HuH-7 (cell line): Measurements from ENCODE around the gene GRB10.
"Not testable (repeated sequence)": the region's sequence is repeated elsewhere in the genome, so short reads cannot be mapped to it uniquely, and the experiment has no call there.

Experiments
- DNase-seq: peaks from one replicate; pipeline ENCODE4 v3.0.0; 2011; ENCODE audit warnings: low spot score

Gene GRB10

GRCh38 chr7:50743016-50743415 is 39.7 kb downstream of the GRB10 start:
- no peak for DNase-seq

GRCh38 chr7:50742401-50742800 is 40.3 kb downstream of the GRB10 start:
- no peak for DNase-seq

GRCh38 chr7:50739744-50740435 is 42.8 kb downstream of the GRB10 start:
- DNase-seq: no peak

- no peak for DNase-seq
These were observed 43.8 kb downstream of the GRB10 start for GRCh38 chr7:50738932-50739331.

- not testable (repeated sequence) for DNase-seq
These were observed 46.9 kb downstream of the GRB10 start for GRCh38 chr7:50735836-50736235.

- no peak for DNase-seq
These were observed 47.4 kb downstream of the GRB10 start for GRCh38 chr7:50735333-50735732.

GRCh38 chr7:50734246-50734645 is 48.5 kb downstream of the GRB10 start:
- DNase-seq: no peak

GRCh38 chr7:50733552-50733951 is 49.1 kb downstream of the GRB10 start:
- DNase-seq: peak; percentile 53

GRCh38 chr7:50731703-50732582 is 50.8 kb downstream of the GRB10 start:
- DNase-seq: no peak

- no peak for DNase-seq
These were observed 52.0 kb downstream of the GRB10 start for GRCh38 chr7:50730446-50731400.

GRCh38 chr7:50729962-50730361 is 52.7 kb downstream of the GRB10 start:
- no peak for DNase-seq

- no peak for DNase-seq
These were observed 54.5 kb downstream of the GRB10 start for GRCh38 chr7:50728184-50728583.

- DNase-seq: no peak
These were observed 55.0 kb downstream of the GRB10 start for GRCh38 chr7:50727711-50728110.

GRCh38 chr7:50727072-50727471 is 55.6 kb downstream of the GRB10 start:
- no peak for DNase-seq

- DNase-seq: no peak
These were observed 56.9 kb downstream of the GRB10 start for GRCh38 chr7:50725774-50726173.

- no peak for DNase-seq
These were observed 57.9 kb downstream of the GRB10 start for GRCh38 chr7:50724526-50725520.

GRCh38 chr7:50723888-50724287 is 58.8 kb downstream of the GRB10 start:
- DNase-seq: no peak

GRCh38 chr7:50723173-50723572 is 59.5 kb downstream of the GRB10 start:
- no peak for DNase-seq

- DNase-seq: no peak
These were observed 60.9 kb downstream of the GRB10 start for GRCh38 chr7:50721661-50722259.

- no peak for DNase-seq
These were observed 61.5 kb downstream of the GRB10 start for GRCh38 chr7:50721160-50721559.

GRCh38 chr7:50720295-50720694 is 62.4 kb downstream of the GRB10 start:
- DNase-seq: no peak
